ENCODE measurements around the gene SPINDOC. TPM values are rescaled to one million over a fixed set of nuclear protein-coding genes. Genes with fewer than 3 reads are reported as not detected.

The SPINDOC gene
- total RNA-seq, 1 donor: 17.7 TPM

- Histone ChIP-seq H3K4me1 (ENCODE audit: insufficient read depth, low read length) (peaks cover 29% of the 10 kb centered on the region), H3K79me2 (ENCODE audit: insufficient read depth, low read length) (peaks cover 41% of the 10 kb centered on the region), H3K27me3 (ENCODE audit: insufficient read depth, low read length) (no peaks in the 10 kb centered on the region), H3K27ac (ENCODE audit: low read depth, low read length) (no peak overlapping the region), H2AFZ (ENCODE audit: low read length) (peak overlapping the region; percentile 93), H4K20me1 (ENCODE audit: insufficient read depth, low read length) (peaks cover 31% of the 10 kb centered on the region), H3K4me3 (ENCODE audit: insufficient read depth, low read length) (no peak overlapping the region), H3K4me2 (ENCODE audit: insufficient read depth, low read length) (peak overlapping the region; percentile 93), H3K9me3 (ENCODE audit: low read depth, low read length) (no peaks in the 10 kb centered on the region), H3K36me3 (ENCODE audit: insufficient read depth, low read length) (peaks cover 4% of the 10 kb centered on the region)
- TF ChIP-seq CTCF (IDR thresholded peaks at IDR 0.05; ENCODE audit: extremely low read depth, low read depth, low read length): no peak
- DNase-seq (ENCODE audit: insufficient read length, low spot score, missing footprints): no peak
Observed at GRCh38 chr11:63837739-63838138, 24.5 kb downstream of the SPINDOC start.

- Histone ChIP-seq H3K4me2 (ENCODE audit: insufficient read depth, low read length) (peak overlapping the region; percentile 93), H3K4me3 (ENCODE audit: insufficient read depth, low read length) (peak overlapping the region; percentile 91), H3K27me3 (ENCODE audit: insufficient read depth, low read length) (no peaks in the 10 kb centered on the region), H3K27ac (ENCODE audit: low read depth, low read length) (peak overlapping the region; percentile 69), H4K20me1 (ENCODE audit: insufficient read depth, low read length) (peaks cover 33% of the 10 kb centered on the region), H3K9me3 (ENCODE audit: low read depth, low read length) (no peaks in the 10 kb centered on the region), H3K79me2 (ENCODE audit: insufficient read depth, low read length) (peaks cover 46% of the 10 kb centered on the region), H2AFZ (ENCODE audit: low read length) (peak overlapping the region; percentile 93), H3K4me1 (ENCODE audit: insufficient read depth, low read length) (peaks cover 29% of the 10 kb centered on the region), H3K36me3 (ENCODE audit: insufficient read depth, low read length) (peaks cover 4% of the 10 kb centered on the region)
- no peak for TF ChIP-seq CTCF (IDR thresholded peaks at IDR 0.05; ENCODE audit: extremely low read depth, low read depth, low read length)
- no peak for DNase-seq (ENCODE audit: insufficient read length, low spot score, missing footprints)
Observed at GRCh38 chr11:63838150-63838677, 25.0 kb downstream of the SPINDOC start.

- Histone ChIP-seq H3K9me3 (ENCODE audit: low read depth, low read length) (no peaks in the 10 kb centered on the region), H3K4me2 (ENCODE audit: insufficient read depth, low read length) (peak within 1 kb of the TSS; percentile 93), H3K36me3 (ENCODE audit: insufficient read depth, low read length) (peaks cover 4% of the 10 kb centered on the region), H4K20me1 (ENCODE audit: insufficient read depth, low read length) (peaks cover 35% of the 10 kb centered on the region), H3K4me1 (ENCODE audit: insufficient read depth, low read length) (peaks cover 29% of the 10 kb centered on the region), H3K27me3 (ENCODE audit: insufficient read depth, low read length) (no peaks in the 10 kb centered on the region), H3K27ac (ENCODE audit: low read depth, low read length) (peak within 1 kb of the TSS; percentile 69), H3K4me3 (ENCODE audit: insufficient read depth, low read length) (peak within 1 kb of the TSS; percentile 91), H2AFZ (ENCODE audit: low read length) (peak within 1 kb of the TSS; percentile 93), H3K79me2 (ENCODE audit: insufficient read depth, low read length) (peaks cover 53% of the 10 kb centered on the region)
- TF ChIP-seq CTCF (IDR thresholded peaks at IDR 0.05; ENCODE audit: extremely low read depth, low read depth, low read length): no peak
- peak; percentile 97 for DNase-seq (ENCODE audit: insufficient read length, low spot score, missing footprints)
Observed at GRCh38 chr11:63838678-63839507, 25.6 kb downstream of the SPINDOC start, which contains the start of gene MARK2. MARK2 (plus strand) TSS chr11:63839110; CDS start chr11:63839507, 397 bp downstream.

All from osteoblast (primary cell).